Measurements from ENCODE around the gene RNF5.

GRCh38 chr6:32198866-32199265 is 20.7 kb downstream of the RNF5 start:
- TF ChIP-seq CTCF (IDR thresholded peaks at IDR 0.05; ENCODE audit: low read length), result no peak
- no peak for TF ChIP-seq EZH2 (optimal IDR thresholded peaks at IDR 0.05; ENCODE audit: low read depth, low read length)
- TF ChIP-seq EZH2phosphoT487 (IDR thresholded peaks at IDR 0.05; ENCODE audit: low read length), result no peak

All from MM.1S (cell line).